Caco-2 (cell line): ENCODE measurements around the gene ERP29. TPM values are rescaled to one million over a fixed set of nuclear protein-coding genes. Genes with fewer than 3 reads are reported as not detected.

Experiments
- BruUV-seq: library from RNA; stranded (reverse); fragments of 400-500 nt; replicated peaks from 2 replicates; lab custom pipeline; 2021; lab: Mats Ljungman, UMichigan
- CTCF ChIA-PET: fragments of 300-600 bp; sonication (Branson Sonifier 250); formaldehyde crosslinking; loops from one replicate; lab custom pipeline; 2022; ENCODE audit warnings: antibody characterized with exemption; lab: Charles Lee
- POLR2A ChIA-PET: fragments of 300-600 bp; sonication (Branson Sonifier 250); formaldehyde crosslinking; loops from one replicate; lab custom pipeline; 2022; ENCODE audit warnings: antibody characterized with exemption; lab: Charles Lee
- DNase-seq, 2 experiments: peaks; one replicate each; pipeline versions ENCODE4 v3.0.0 to v3.0.0-alpha.2; 2020 to 2022
- H3K27me3 ChIP-seq: replicated peaks from 2 replicates; pipeline ENCODE4 v1.6.0; 2011; ENCODE audit warnings: low read length; ENCODE audit not compliant: control insufficient read depth, insufficient read depth
- H3K36me3 ChIP-seq: 2 replicates; pipeline ENCODE4 v1.5.1; 2011; ENCODE audit warnings: low read length; ENCODE audit not compliant: control insufficient read depth, insufficient read depth
- H3K4me1 ChIP-seq: fragments of 250-450 bp; sonication (Bioruptor Pico); 2 replicates; pipeline ENCODE4 v1.5.1; 2020; ENCODE audit warnings: mild to moderate bottlenecking
- H3K4me3 ChIP-seq: 2 replicates; pipeline ENCODE4 v1.5.1; 2011; ENCODE audit warnings: low read depth, mild to moderate bottlenecking, control low read depth, low read length
- H3K9me3 ChIP-seq: fragments of 250-450 bp; sonication (Bioruptor Pico); 2 replicates; pipeline ENCODE4 v1.5.1; 2020; ENCODE audit warnings: mild to moderate bottlenecking, moderate library complexity
- H3K27ac Mint-ChIP-seq: one replicate; pipeline ENCODE4 v1.8.0; 2022; ENCODE audit warnings: mixed read lengths; ENCODE audit not compliant: unreplicated experiment
- H3K27me3 Mint-ChIP-seq: one replicate; pipeline ENCODE4 v1.8.0; 2022; ENCODE audit warnings: mixed read lengths; ENCODE audit not compliant: insufficient read depth, unreplicated experiment
- H3K36me3 Mint-ChIP-seq: one replicate; pipeline ENCODE4 v1.8.0; 2022; ENCODE audit warnings: mild to moderate bottlenecking, mixed read lengths; ENCODE audit not compliant: insufficient read depth, unreplicated experiment
- H3K4me1 Mint-ChIP-seq: one replicate; pipeline ENCODE4 v1.8.0; 2022; ENCODE audit warnings: low read depth, mixed read lengths; ENCODE audit not compliant: unreplicated experiment
- H3K4me3 Mint-ChIP-seq: one replicate; pipeline ENCODE4 v1.8.0; 2022; ENCODE audit warnings: mild to moderate bottlenecking, moderate library complexity, mixed read lengths; ENCODE audit not compliant: unreplicated experiment
- H3K9me3 Mint-ChIP-seq: one replicate; pipeline ENCODE4 v1.8.0; 2022; ENCODE audit warnings: mixed read lengths; ENCODE audit not compliant: unreplicated experiment
- intact Hi-C: fragments of 100-400 bp; cut with micrococcal nuclease; formaldehyde crosslinking; loops from one replicate; pipeline ENCODE4 v1.10.0; 2022; ENCODE audit not compliant: unreplicated experiment
- total RNA-seq: library from RNA; stranded (reverse); gene quantifications from 2 replicates; pipeline ENCODE4 v1.2.3, GENCODE V29; 2022
- TF ChIP-seq, protein P1 (sequence below), 2 experiments: fragments of 200-600 bp in 1 of 2; IDR thresholded peaks; 1 replicate in 1 of 2; 2 replicates in 1 of 2; pipeline versions ENCODE4 v1.5.1 to v1.8.0; 2011 to 2022; ENCODE audit warnings: antibody characterized with exemption in 1 of 2, control low read depth in 1 of 2, inconsistent platforms in 1 of 2, low read depth in 1 of 2, low read length in 1 of 2, mild to moderate bottlenecking in 1 of 2, moderate library complexity in 1 of 2; ENCODE audit not compliant: insufficient read depth in 1 of 2, severe bottlenecking in 1 of 2, unreplicated experiment in 1 of 2

Gene ERP29
- total RNA-seq, 1 experiment from 2014 or later = 231 TPM

DNA sequence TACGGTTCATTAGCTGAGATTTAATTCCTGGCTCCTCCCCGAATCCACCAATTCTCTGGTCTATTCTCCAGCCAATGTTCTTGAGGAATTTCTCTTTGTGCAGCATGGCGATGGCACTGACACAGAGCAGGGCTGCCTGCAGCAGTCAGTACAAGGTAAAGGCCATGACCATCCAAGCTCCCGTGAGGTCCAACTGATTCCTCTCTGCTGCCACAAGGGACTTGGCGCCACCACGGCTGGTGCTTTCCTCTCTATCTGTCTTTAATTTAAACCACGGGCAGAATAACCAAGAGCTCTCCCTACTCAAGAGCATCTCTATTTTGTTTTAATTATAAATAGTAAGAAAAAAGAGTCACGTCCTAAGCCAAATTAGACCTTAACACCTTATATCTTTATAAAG lies 12.4 kb upstream of the ERP29 start:
- BruUV-seq = no TSS peak
- DNase-seq = no peak
- ChIA-PET CTCF (no interaction called here), POLR2A (interaction anchor here (0.6 kb wide), 1 partner anchor 184 kb away, joined by 3 read pairs; no protein-coding TSS in a partner anchor)
- H3K4me3 Mint-ChIP-seq = no peak overlapping the region
- no peaks in the 10 kb centered on the region for H3K36me3 Mint-ChIP-seq
- peaks cover 5% of the 10 kb centered on the region for H3K4me1 Mint-ChIP-seq
- H3K27me3 Mint-ChIP-seq = no peaks in the 10 kb centered on the region
- TF ChIP-seq, protein P1, sequence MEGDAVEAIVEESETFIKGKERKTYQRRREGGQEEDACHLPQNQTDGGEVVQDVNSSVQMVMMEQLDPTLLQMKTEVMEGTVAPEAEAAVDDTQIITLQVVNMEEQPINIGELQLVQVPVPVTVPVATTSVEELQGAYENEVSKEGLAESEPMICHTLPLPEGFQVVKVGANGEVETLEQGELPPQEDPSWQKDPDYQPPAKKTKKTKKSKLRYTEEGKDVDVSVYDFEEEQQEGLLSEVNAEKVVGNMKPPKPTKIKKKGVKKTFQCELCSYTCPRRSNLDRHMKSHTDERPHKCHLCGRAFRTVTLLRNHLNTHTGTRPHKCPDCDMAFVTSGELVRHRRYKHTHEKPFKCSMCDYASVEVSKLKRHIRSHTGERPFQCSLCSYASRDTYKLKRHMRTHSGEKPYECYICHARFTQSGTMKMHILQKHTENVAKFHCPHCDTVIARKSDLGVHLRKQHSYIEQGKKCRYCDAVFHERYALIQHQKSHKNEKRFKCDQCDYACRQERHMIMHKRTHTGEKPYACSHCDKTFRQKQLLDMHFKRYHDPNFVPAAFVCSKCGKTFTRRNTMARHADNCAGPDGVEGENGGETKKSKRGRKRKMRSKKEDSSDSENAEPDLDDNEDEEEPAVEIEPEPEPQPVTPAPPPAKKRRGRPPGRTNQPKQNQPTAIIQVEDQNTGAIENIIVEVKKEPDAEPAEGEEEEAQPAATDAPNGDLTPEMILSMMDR (IDR thresholded peaks at IDR 0.05; ENCODE audit: insufficient read depth in 1 of 2, low read depth in 1 of 2, low read length in 1 of 2, severe bottlenecking in 1 of 2, unreplicated experiment in 1 of 2) = no peak
- Histone ChIP-seq H3K36me3 (no peaks in the 10 kb centered on the region), H3K4me3 (no peak overlapping the region), H3K4me1 (peaks cover 2% of the 10 kb centered on the region; the same call in 1 of the 2 replicates), H3K27me3 (no peaks in the 10 kb centered on the region), H3K9me3 (no peaks in the 10 kb centered on the region)
- no peaks in the 10 kb centered on the region for H3K9me3 Mint-ChIP-seq
- H3K27ac Mint-ChIP-seq = no peak overlapping the region
- intact Hi-C loops = no loop called here

DNA sequence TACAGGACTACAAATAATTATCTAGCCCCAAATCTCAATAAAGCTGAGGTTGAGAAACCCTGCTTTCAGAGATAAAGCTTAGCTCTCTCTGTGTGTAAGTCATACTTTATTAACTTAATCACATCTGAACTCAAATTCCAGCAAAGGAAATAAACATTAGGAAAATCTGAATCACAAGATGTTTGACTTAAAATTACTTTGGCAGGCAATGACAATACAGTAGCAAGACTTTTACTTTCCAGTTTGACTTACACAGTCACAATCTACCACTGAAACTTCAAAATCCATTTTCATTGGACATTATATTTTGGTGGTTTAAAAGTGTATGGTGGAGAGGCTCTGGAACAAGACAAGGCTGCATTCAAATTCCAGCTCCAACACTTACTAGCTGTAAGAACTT lies 11.7 kb upstream of the ERP29 start:
- ChIA-PET POLR2A (no interaction called here), CTCF (no interaction called here)
- Histone ChIP-seq H3K4me3 (no peak overlapping the region), H3K4me1 (peaks cover 7% of the 10 kb centered on the region), H3K36me3 (no peaks in the 10 kb centered on the region), H3K9me3 (no peaks in the 10 kb centered on the region), H3K27me3 (no peaks in the 10 kb centered on the region)
- H3K4me1 Mint-ChIP-seq = peaks cover 12% of the 10 kb centered on the region
- TF ChIP-seq, protein P1 (IDR thresholded peaks at IDR 0.05; ENCODE audit: insufficient read depth in 1 of 2, low read depth in 1 of 2, low read length in 1 of 2, severe bottlenecking in 1 of 2, unreplicated experiment in 1 of 2) = no peak
- H3K27me3 Mint-ChIP-seq = no peaks in the 10 kb centered on the region
- H3K36me3 Mint-ChIP-seq = no peaks in the 10 kb centered on the region
- no peaks in the 10 kb centered on the region for H3K9me3 Mint-ChIP-seq
- no TSS peak for BruUV-seq
- H3K4me3 Mint-ChIP-seq = no peak overlapping the region
- no peak for DNase-seq
- no peak overlapping the region for H3K27ac Mint-ChIP-seq
- intact Hi-C loops = no loop called here

DNA sequence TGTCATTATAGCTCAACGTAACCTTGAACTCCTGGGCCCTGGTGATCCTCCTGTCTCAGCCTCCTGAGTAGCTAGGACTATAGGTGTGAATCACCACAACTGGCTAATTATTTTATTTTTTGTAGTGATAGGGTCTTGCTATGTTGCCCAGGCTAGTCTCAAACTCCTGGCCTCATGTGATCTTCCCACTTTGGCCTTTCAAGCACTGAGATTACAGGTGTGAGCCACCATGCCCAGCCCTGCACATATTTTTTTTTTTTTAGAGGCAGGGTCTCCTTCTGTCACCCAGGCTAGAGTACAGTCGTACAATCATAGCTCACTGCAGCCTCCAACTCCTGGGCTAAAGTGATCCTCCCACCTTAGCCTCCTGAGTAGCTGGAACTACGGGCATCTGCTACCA lies 9.2 kb upstream of the ERP29 start:
- CTCF ChIA-PET = interaction anchor here (0.9 kb wide), 1 partner anchor 9 kb away, joined by 3 read pairs; the partner anchor contains the start of genes ERP29 and TMEM116
- H3K27me3 ChIP-seq = no peaks in the 10 kb centered on the region
- no peak for DNase-seq
- intact Hi-C loops = no loop called here
- Mint-ChIP-seq H3K4me1 (peaks cover 12% of the 10 kb centered on the region), H3K36me3 (no peaks in the 10 kb centered on the region), H3K27ac (no peak overlapping the region), H3K4me3 (no peak overlapping the region), H3K9me3 (no peaks in the 10 kb centered on the region), H3K27me3 (no peaks in the 10 kb centered on the region)
- H3K36me3 ChIP-seq = no peaks in the 10 kb centered on the region
- no peak overlapping the region for H3K4me3 ChIP-seq
- peaks cover 7% of the 10 kb centered on the region for H3K4me1 ChIP-seq
- H3K9me3 ChIP-seq = no peaks in the 10 kb centered on the region
- BruUV-seq = no TSS peak
- POLR2A ChIA-PET = interaction anchor here (0.8 kb wide), 1 partner anchor 9 kb away, joined by 7 read pairs; the partner anchor contains the start of genes ERP29 and TMEM116
- TF ChIP-seq, protein P1 (IDR thresholded peaks at IDR 0.05; ENCODE audit: insufficient read depth in 1 of 2, low read depth in 1 of 2, low read length in 1 of 2, severe bottlenecking in 1 of 2, unreplicated experiment in 1 of 2) = no peak
